Loucy (cell line): Measurements from ENCODE around the gene PSMC6.

Experiments used
- EZH2phosphoT487 ChIP-seq: fragments of 200-600 bp; IDR thresholded peaks from 2 replicates; pipeline ENCODE4 v1.6.1; 2018; ENCODE audit warnings: antibody characterized with exemption, mild to moderate bottlenecking, moderate library complexity, borderline replicate concordance
- TF ChIP-seq, protein P1 (sequence below): fragments of 200-600 bp; sonication (generic); conservative IDR thresholded peaks from 2 replicates; pipeline ENCODE4 v1.5.1; 2014; ENCODE audit warnings: mild to moderate bottlenecking, antibody characterized with exemption, low read length

- TF ChIP-seq, protein P1, sequence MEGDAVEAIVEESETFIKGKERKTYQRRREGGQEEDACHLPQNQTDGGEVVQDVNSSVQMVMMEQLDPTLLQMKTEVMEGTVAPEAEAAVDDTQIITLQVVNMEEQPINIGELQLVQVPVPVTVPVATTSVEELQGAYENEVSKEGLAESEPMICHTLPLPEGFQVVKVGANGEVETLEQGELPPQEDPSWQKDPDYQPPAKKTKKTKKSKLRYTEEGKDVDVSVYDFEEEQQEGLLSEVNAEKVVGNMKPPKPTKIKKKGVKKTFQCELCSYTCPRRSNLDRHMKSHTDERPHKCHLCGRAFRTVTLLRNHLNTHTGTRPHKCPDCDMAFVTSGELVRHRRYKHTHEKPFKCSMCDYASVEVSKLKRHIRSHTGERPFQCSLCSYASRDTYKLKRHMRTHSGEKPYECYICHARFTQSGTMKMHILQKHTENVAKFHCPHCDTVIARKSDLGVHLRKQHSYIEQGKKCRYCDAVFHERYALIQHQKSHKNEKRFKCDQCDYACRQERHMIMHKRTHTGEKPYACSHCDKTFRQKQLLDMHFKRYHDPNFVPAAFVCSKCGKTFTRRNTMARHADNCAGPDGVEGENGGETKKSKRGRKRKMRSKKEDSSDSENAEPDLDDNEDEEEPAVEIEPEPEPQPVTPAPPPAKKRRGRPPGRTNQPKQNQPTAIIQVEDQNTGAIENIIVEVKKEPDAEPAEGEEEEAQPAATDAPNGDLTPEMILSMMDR: no peak
- no peak for TF ChIP-seq EZH2phosphoT487
Measured at GRCh38 chr14:52660832-52661231, 46.2 kb upstream of the PSMC6 start.
